Raji (cell line): ENCODE measurements around the gene DCDC2C.

Source experiments
- POLR2A ChIP-seq: IDR thresholded peaks from 2 replicates; pipeline ENCODE4 v1.6.1; 2011; ENCODE audit warnings: low read depth, low read length, control low read depth; ENCODE audit not compliant: insufficient read depth

The DCDC2C gene

DNA sequence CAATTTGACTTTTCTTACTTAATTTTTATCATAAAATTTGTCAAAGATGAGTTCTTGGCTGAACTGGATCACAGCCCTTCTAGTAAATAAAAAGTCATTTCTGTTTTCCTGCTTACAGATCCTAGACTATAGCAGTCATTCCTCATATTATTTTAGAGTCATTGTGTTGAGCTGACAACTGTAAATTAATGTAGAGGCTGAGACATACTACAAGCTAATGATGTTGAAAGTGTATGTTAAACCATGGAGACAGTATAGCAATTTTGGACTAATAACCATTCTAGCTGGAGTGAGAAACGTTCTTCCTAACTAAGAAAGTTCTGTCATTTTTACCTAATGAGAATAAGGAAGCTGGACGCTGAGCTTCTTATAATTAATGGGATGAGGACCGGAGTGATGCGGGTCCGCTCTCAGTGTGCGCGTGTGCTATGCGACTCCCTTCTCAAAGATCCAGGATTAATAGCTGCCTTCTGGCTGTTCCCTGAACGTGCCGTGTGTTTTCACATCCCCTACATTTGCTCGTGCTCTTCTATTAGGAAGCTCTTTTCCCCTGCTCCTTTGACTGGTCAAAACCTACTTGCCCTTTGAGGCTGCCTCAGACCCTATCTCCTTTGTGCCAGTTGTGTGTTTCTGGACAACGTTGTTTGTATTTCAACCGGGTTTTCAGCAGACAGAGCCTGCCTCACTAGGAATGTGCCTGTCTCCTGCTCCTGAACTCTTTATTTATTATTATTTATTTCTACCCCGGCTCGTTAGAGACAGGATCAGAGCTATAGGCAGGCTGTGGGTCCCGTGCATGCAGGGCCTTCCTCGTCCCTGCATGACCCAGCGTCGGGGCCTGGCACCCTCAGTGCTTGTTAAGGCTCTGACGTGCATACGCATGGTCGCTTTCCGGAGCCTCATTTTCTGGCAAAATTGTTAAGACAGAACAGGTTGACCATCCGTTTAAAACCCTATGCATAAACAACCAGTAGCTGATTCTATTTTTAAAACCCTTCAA, 182.6 kb downstream of the DCDC2C start:
- no peak for TF ChIP-seq POLR2A

DNA sequence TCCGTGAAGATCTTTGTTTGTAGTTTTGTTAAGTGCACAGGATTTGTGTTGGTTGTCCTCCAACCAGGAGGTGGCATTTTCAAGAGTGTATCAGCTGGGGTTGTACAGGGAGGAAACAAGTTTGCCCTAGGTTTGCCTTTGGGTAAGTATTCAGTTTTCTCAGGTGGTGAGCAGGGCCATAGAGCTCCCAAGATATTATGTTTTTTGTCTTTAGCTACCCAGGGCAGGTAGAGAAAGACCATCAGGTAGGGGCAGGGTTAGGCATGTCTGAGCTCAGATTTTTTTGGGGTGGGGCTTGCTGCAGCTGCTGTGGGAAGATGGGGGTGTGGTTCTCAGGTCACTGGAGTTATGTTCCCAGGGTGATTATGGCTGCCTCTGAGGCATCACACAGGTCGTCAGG, 191.6 kb downstream of the DCDC2C start:
- no peak for TF ChIP-seq POLR2A
